Measurements from ENCODE around the gene SHANK2.

Gene SHANK2

DNA sequence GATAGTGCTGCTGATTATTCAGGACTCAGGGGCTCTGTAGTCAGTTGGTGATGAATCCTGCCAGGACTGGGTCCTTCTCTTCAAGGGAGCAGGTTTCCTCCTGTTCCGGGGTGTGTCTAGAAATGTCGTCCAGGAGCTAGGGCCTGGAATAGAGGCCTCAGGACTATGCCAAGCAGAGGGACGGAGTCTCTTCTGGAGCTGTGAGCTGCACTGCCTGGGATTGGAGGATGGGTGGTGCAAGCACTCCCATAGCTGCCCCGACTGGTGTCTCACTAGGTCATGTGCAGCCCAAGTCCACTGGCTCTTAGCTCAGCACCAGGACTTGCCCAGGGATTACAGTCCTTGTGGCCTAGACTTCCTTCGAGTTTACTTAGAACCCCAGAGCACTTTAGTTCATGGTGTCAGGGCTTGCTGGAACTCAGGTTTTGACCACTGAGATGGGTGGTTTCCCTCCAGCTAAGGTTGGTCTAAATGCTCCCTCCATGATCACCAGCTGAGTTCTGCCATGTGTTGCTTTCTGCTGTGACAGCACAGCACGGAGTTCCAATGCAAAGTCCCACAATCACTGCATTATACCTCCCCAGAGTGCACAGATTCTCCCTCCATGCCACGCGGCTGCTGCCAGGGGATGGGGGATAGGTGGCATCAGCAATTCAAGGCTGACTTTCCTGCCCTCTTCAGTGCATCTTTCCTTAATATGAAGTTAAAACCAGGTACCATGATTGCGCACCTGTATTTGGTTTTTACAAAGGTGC is 42.6 kb upstream of the SHANK2 start:
- H3K4me3 ChIP-seq (ENCODE audit: low read depth, low read length) = no peak overlapping the region
- TF ChIP-seq, protein P1, sequence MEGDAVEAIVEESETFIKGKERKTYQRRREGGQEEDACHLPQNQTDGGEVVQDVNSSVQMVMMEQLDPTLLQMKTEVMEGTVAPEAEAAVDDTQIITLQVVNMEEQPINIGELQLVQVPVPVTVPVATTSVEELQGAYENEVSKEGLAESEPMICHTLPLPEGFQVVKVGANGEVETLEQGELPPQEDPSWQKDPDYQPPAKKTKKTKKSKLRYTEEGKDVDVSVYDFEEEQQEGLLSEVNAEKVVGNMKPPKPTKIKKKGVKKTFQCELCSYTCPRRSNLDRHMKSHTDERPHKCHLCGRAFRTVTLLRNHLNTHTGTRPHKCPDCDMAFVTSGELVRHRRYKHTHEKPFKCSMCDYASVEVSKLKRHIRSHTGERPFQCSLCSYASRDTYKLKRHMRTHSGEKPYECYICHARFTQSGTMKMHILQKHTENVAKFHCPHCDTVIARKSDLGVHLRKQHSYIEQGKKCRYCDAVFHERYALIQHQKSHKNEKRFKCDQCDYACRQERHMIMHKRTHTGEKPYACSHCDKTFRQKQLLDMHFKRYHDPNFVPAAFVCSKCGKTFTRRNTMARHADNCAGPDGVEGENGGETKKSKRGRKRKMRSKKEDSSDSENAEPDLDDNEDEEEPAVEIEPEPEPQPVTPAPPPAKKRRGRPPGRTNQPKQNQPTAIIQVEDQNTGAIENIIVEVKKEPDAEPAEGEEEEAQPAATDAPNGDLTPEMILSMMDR (IDR thresholded peaks at IDR 0.05; ENCODE audit: borderline replicate concordance, insufficient read depth, low read depth, low read length) = no peak

DNA sequence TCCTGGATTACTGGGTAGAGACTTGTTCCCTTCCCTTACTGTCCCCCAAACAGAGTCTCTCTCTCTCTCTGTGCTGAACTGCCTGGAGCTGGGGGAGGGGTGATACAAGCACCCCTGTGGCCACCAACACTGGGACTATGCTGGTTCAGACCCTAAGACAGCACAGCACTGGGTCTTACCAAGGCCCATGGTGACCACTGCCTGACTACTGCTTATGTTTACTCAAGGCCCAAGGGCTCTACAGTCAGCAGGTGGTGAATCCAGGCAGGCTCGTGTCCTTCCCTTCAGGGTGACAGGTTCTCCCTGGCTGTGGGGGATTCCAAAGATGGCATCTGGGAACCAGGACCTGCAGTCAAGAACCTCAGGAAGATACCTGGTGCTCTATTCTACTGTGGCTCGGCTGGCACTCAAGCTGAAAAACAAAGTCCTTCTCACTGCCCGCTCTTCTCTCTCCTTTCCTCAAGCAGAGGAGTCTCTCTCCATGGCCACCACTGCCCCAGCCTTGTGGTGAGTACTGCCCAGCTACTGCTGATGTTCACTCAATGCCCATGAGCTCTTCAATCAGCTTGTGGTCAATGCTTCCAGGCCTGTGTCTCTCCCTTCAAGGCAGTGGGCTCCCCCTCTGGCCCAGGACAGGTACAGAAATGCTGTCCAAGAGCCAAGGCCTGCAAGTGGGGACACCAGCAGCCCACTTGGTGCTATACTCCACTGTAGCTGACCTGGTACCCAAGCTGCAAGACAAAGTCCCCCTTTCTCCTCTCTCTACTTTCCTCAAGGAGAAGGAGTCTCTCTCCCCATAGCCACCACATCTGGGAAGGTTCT is 41.8 kb upstream of the SHANK2 start:
- TF ChIP-seq, protein P1 (IDR thresholded peaks at IDR 0.05; ENCODE audit: borderline replicate concordance, insufficient read depth, low read depth, low read length) = no peak
- no peak overlapping the region for H3K4me3 ChIP-seq (ENCODE audit: low read depth, low read length)

DNA sequence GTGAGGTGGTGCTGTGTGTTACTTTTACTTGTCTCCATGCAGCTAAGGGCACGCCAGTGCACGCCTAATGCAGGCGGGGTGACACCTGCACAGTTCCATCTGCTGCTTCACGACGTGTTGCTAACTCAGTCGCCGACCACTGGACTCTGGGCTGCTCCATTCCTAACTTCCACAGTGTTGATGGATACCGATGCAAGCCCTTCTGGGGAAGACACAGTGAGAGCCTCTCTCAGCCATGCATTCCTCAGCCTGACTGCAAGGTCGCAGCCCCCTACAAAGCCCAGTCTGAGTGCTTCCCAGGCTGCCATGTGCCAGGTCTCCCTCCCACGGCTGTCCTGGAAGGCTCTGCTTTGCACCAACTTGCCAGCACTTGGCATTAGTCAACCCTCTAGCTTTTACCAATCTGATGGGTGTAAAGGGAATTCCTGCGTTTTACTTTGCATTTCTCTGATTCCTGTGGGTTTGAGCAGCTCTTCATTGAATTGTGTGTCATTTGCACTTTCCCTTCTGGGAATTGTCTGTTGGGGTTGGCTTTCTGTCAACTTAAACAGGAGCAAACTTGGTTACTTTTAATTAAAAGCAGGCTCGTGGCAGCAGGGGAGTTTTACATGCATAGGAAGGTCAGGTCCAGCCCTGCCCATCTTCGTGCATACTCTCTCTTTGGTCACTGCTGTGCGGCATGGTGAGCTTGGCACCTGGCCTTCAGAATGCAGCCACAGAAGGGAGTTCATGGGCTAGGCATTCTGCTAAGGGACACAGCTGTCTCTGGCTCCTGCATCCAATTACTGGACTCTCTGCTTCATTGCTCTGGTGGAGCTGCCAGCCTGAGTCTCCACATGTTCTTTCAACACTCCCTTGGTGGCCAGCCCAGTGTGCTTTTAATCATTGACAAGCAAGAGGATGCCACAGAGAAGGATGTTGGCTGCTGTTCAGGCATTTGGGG is 34.6 kb upstream of the SHANK2 start:
- no peak overlapping the region for H3K4me3 ChIP-seq (ENCODE audit: low read depth, low read length)
- TF ChIP-seq, protein P1 (IDR thresholded peaks at IDR 0.05; ENCODE audit: borderline replicate concordance, insufficient read depth, low read depth, low read length) = no peak

DNA sequence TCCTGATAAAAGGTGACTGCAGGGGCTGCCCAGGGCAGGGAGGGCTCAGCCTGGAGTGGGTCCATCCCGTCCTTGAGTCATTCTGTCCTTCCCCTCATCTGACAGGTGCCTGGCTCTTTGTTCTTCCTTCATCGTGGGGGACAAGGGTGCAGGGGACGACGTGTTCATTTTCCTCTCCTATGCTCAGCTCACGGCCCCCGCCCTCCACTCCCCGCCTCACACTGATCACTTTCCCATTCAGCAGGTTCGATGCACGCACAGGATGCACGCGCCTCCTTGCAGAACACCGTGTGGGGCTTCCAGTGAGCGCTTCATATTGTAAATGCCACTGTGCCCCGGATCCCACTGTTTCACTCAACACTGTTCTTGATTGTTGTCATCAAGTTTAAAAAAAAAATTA is 32.7 kb upstream of the SHANK2 start:
- no peak overlapping the region for H3K4me3 ChIP-seq (ENCODE audit: low read depth, low read length)
- TF ChIP-seq, protein P1 (IDR thresholded peaks at IDR 0.05; ENCODE audit: borderline replicate concordance, insufficient read depth, low read depth, low read length) = no peak

DNA sequence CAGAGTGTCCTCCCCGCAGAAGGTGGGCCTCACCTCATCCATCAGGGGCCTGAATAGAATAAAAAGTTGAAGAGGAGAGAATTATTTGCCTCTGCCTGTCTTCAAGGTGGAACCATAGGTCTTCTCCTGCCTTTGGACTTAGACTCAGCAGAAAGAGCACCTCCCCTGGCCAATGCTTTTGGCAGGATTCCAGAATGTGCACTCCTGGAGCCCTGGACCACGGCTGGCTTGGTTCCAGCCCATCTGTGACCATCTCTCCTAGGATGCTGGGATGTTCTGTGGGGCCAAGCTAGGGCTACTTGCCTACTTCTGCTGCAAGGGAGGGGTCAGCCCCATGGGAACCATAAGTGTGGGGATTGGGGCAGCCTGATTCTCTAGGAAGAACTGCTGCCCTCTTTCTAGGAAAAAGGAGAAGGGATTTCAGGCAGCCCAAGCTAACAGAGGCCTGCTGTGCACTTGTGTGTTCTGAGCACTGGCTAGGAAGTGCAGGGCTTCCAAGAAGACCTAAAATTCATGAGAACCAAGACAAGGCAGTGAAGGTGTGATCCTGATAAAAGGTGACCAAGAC is 32.2 kb upstream of the SHANK2 start:
- no peak overlapping the region for H3K4me3 ChIP-seq (ENCODE audit: low read depth, low read length)
- TF ChIP-seq, protein P1 (IDR thresholded peaks at IDR 0.05; ENCODE audit: borderline replicate concordance, insufficient read depth, low read depth, low read length) = no peak

DNA sequence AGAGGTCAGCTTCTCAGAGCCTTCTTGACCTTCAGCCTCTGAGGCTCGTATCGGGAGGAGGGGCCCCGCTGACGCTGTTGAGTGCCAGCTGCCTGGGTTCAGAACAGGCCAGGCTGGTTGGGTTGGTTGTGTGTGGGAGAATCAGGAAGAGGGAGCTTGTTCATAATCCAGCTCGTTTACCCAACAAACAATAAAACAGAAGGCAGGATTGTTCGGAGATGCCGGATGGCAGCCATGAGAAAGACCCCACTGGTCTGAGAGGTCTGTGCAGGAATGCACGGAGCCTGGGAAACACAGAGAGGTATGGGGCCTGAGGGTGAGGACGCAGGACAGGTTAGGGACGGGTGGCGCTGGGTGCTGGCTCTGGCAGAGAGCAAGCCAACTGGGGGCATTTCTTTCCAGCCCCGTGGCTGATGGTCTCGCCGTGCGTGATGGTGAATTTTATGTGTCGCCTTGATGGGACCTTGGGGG is 31.6 kb upstream of the SHANK2 start:
- TF ChIP-seq, protein P1 (IDR thresholded peaks at IDR 0.05; ENCODE audit: borderline replicate concordance, insufficient read depth, low read depth, low read length) = no peak
- H3K4me3 ChIP-seq (ENCODE audit: low read depth, low read length) = no peak overlapping the region
